DND-41 (cell line): ENCODE results near the gene PARN.

ENCODE experiments used
- CTCF ChIP-seq: IDR thresholded peaks from 2 replicates; pipeline ENCODE4 v1.5.1; 2012; ENCODE audit warnings: borderline replicate concordance, low read length, moderate library complexity, mild to moderate bottlenecking; ENCODE audit not compliant: poor library complexity, severe bottlenecking; ENCODE audit errors: extremely low read depth
- EZH2 ChIP-seq: IDR thresholded peaks from 3 replicates; pipeline ENCODE4 v1.6.1; 2012; ENCODE audit warnings: borderline replicate concordance, low read depth, mild to moderate bottlenecking, moderate library complexity, low read length, inconsistent platforms; ENCODE audit not compliant: severe bottlenecking

- TF ChIP-seq CTCF (no peak), EZH2 (no peak)
These were observed 69.5 kb downstream of the PARN start for GRCh38 chr16:14560523-14560922.
